ENCODE measurements around the gene RNASE8. TPM values are rescaled to one million over a fixed set of nuclear protein-coding genes. Genes with fewer than 3 reads are reported as not detected.

RNASE8 gene
- total RNA-seq, 1 donor from 2014 or later, result not detected

DNA sequence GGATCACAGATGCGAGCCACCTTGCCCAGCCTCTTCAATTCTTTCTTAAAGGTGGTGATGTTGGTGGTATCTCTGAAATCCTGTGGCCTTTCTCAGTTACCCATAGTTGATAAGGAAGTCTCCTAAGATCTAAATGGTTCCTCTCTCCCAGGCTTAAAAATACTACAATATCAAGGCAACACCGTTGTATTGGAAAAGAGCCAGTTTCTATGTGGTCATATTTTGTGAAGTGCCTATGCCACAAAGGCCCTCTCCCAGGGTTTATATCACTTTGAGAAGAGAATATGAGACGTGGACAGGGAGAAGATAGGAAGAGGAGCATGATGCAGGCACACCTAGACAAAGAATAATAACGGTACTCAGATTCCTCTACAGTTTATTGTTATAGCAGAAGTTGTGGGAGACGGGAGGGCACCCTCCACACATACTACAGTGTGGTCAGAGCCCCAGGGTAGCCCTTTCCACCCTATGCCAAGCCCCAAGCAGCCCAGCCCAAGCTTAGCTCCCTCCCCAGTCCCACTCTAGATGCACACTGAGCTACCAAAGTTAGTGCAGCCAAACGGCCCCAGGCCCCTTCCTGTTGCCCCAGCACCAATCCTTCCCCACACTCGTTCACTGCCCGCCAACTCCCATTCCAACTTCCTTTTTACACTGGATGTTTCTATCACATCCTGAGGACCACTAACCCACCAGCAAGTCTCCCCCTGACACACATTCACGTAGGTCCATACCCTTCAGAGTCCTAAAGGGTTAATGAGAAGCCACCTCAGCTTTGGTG lies 41.0 kb upstream of the RNASE8 start:
- Mint-ChIP-seq H3K27ac (ENCODE audit: unreplicated experiment) (no peak overlapping the region), H3K9me3 (ENCODE audit: unreplicated experiment) (no peaks in the 10 kb centered on the region), H3K36me3 (ENCODE audit: unreplicated experiment) (no peaks in the 10 kb centered on the region), H3K27me3 (ENCODE audit: unreplicated experiment) (peaks cover 31% of the 10 kb centered on the region), H3K4me3 (ENCODE audit: unreplicated experiment) (no peak overlapping the region), H3K4me1 (ENCODE audit: unreplicated experiment) (peaks cover 2% of the 10 kb centered on the region)
- DNase-seq (ENCODE audit: extremely low spot score, unreplicated experiment), result no peak
- no peak for TF ChIP-seq CTCF (IDR thresholded peaks at IDR 0.05)

DNA sequence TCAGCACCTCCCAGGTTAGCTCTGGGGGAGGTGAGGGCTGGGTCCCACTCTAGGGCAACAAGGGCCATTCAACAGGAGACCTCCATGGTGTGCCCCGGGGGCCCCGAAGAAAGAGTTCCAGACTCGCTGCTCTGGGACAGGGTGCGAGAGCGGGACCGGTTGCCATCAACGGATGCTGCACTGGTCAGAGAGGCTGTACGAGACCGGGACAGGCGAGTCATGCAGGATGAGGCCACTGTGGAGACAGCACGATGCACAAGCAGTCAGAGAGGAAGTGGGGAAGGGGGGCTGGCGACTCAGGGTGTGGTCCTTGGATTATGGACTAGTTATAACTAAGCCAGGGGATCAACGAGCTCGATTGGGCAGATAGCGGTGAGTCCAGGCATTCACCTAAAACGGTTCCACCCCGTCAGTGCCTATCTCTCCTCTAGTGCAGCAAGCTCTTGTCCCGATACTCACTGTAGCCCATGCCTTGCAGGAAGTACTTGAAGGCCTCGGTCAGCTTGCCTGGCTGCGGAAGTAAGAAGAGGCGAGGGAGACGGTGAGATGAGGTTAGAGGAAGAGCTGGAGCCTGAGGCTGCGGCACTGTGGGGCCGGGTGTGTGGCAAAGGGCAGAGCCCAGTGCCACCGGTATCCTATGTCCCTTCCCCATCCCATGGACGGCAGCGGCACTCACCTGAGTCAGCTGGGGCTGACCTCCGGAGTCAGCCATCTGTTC lies 39.9 kb upstream of the RNASE8 start:
- Mint-ChIP-seq H3K4me3 (ENCODE audit: unreplicated experiment) (no peak overlapping the region), H3K4me1 (ENCODE audit: unreplicated experiment) (peaks cover 2% of the 10 kb centered on the region), H3K9me3 (ENCODE audit: unreplicated experiment) (no peaks in the 10 kb centered on the region), H3K27me3 (ENCODE audit: unreplicated experiment) (peaks cover 30% of the 10 kb centered on the region), H3K27ac (ENCODE audit: unreplicated experiment) (no peak overlapping the region), H3K36me3 (ENCODE audit: unreplicated experiment) (no peaks in the 10 kb centered on the region)
- DNase-seq (ENCODE audit: extremely low spot score, unreplicated experiment), result no peak
- TF ChIP-seq CTCF (IDR thresholded peaks at IDR 0.05), result no peak

GRCh38 chr14:21018286-21018685 lies 39.3 kb upstream of the RNASE8 start:
- Mint-ChIP-seq H3K4me3 (ENCODE audit: unreplicated experiment) (no peak overlapping the region), H3K27ac (ENCODE audit: unreplicated experiment) (no peak overlapping the region), H3K27me3 (ENCODE audit: unreplicated experiment) (peaks cover 30% of the 10 kb centered on the region)

GRCh38 chr14:21018781-21019180 lies 38.8 kb upstream of the RNASE8 start:
- no peak for TF ChIP-seq CTCF (IDR thresholded peaks at IDR 0.05)
- peaks cover 2% of the 10 kb centered on the region for H3K4me1 Mint-ChIP-seq (ENCODE audit: unreplicated experiment)
- DNase-seq (ENCODE audit: extremely low spot score, unreplicated experiment), result no peak
- H3K36me3 Mint-ChIP-seq (ENCODE audit: unreplicated experiment), result no peaks in the 10 kb centered on the region
- no peaks in the 10 kb centered on the region for H3K9me3 Mint-ChIP-seq (ENCODE audit: unreplicated experiment)
- H3K4me3 Mint-ChIP-seq (ENCODE audit: unreplicated experiment), result no peak overlapping the region
- peaks cover 32% of the 10 kb centered on the region for H3K27me3 Mint-ChIP-seq (ENCODE audit: unreplicated experiment)
- no peak overlapping the region for H3K27ac Mint-ChIP-seq (ENCODE audit: unreplicated experiment)

More at GRCh38 chr14:21018286-21018685, 39.3 kb upstream of the RNASE8 start:
- no peak for DNase-seq (ENCODE audit: extremely low spot score, unreplicated experiment)
- Mint-ChIP-seq H3K36me3 (ENCODE audit: unreplicated experiment) (no peaks in the 10 kb centered on the region), H3K4me1 (ENCODE audit: unreplicated experiment) (peaks cover 2% of the 10 kb centered on the region), H3K9me3 (ENCODE audit: unreplicated experiment) (no peaks in the 10 kb centered on the region)
- no peak for TF ChIP-seq CTCF (IDR thresholded peaks at IDR 0.05)

DNA sequence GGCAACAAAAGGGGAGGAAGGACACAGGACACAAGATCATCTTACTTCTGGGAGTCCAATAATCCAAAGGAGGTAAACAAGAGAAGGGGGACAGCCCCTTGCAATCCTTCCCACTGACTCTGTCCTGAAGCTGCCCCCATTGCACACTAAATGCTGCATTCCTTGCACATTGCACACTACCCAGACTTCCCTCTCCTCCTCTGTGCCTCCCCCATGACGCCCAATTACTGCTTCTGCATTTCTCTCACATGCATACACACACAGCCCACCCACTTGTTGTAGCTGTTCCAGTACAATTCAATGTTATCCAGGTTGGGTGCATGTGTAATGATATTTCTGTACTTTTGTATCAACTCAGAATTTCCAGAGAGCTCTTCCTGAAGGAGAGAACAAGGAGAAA lies 38.3 kb upstream of the RNASE8 start:
- Mint-ChIP-seq H3K4me3 (ENCODE audit: unreplicated experiment) (no peak overlapping the region), H3K4me1 (ENCODE audit: unreplicated experiment) (peaks cover 5% of the 10 kb centered on the region), H3K27ac (ENCODE audit: unreplicated experiment) (no peak overlapping the region), H3K27me3 (ENCODE audit: unreplicated experiment) (peaks cover 34% of the 10 kb centered on the region), H3K9me3 (ENCODE audit: unreplicated experiment) (no peaks in the 10 kb centered on the region), H3K36me3 (ENCODE audit: unreplicated experiment) (no peaks in the 10 kb centered on the region)
- no peak for TF ChIP-seq CTCF (IDR thresholded peaks at IDR 0.05)
- DNase-seq (ENCODE audit: extremely low spot score, unreplicated experiment), result no peak

Measured in osteocyte (in vitro differentiated cells).